Ecto neural progenitor cell (in vitro differentiated cells): ENCODE measurements around the gene LCN9.
"Not testable (repeated sequence)": the region's sequence is repeated elsewhere in the genome, so short reads cannot be mapped to it uniquely, and the experiment has no call there.

Experiments used
- DNase-seq: peaks from one replicate; pipeline ENCODE4 v3.0.0-alpha.2; 2018; ENCODE audit warnings: low spot score

LCN9 gene

GRCh38 chr9:135647884-135648283 lies 15.2 kb upstream of the LCN9 start:
- DNase-seq = no peak

GRCh38 chr9:135648494-135649410 lies 14.4 kb upstream of the LCN9 start:
- no peak for DNase-seq

GRCh38 chr9:135649508-135649907 lies 13.6 kb upstream of the LCN9 start:
- DNase-seq = no peak

DNA sequence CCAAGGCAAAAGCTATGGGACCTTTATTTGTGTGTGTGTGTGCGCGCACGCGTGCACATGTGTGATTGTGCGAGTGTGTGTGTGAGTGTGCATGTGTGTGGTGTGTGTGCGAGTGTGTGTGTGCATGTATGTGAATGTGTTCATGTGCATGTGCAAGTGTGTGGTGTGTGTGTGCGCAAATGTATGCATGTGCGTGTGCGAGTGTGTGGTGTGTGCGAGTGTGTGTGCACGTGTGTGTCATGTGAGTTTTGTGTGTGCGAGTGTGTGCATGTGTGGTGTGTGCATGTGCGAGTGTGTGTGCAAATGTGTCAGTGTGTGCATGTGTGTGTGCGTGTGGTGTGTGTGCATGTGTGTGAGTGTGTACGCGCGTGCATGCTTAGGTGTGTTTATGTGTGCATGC lies 12.7 kb upstream of the LCN9 start:
- DNase-seq = no peak

GRCh38 chr9:135655317-135655716 lies 7.8 kb upstream of the LCN9 start:
- DNase-seq = no peak

DNA sequence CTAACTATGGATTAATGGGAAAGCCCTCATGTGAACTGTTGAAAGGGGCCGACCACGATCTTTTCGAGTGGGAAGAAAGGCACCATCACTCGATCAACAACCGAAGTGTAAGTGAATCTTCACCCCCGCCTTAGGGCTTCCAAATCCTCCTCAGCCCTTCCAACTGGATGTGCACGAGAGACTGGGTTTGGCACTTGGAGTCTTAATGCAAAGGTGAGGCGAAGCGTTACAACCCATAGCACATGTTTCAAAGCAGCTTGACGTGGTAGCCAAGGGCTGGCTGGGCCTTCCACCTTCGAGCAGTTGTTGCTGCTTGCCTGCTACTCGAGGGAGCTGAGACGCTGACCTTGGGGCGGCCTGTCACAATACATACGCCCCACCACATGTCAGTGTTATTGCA lies 5.7 kb upstream of the LCN9 start:
- no peak for DNase-seq

DNA sequence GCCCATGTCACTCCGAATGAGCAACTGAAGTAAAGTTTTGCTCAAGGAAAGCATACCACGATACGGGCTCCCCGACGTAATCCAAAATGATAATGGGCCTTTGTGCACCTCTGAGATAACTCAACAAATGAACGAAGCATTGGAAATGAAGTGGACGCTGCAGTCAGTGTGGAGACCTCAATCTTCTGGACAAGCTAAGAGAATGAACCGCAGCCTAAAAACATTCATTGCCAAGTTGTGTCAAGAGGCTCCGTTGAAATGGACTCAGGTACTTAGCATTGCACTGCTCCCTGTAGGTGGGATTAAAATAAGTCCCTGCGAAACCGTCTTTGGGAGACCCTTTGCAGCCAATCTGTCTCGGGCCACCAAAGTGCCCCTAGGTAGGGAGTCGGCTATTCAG lies 3.9 kb upstream of the LCN9 start:
- DNase-seq = no peak

GRCh38 chr9:135660407-135660806 lies 2.7 kb upstream of the LCN9 start:
- no peak for DNase-seq

DNA sequence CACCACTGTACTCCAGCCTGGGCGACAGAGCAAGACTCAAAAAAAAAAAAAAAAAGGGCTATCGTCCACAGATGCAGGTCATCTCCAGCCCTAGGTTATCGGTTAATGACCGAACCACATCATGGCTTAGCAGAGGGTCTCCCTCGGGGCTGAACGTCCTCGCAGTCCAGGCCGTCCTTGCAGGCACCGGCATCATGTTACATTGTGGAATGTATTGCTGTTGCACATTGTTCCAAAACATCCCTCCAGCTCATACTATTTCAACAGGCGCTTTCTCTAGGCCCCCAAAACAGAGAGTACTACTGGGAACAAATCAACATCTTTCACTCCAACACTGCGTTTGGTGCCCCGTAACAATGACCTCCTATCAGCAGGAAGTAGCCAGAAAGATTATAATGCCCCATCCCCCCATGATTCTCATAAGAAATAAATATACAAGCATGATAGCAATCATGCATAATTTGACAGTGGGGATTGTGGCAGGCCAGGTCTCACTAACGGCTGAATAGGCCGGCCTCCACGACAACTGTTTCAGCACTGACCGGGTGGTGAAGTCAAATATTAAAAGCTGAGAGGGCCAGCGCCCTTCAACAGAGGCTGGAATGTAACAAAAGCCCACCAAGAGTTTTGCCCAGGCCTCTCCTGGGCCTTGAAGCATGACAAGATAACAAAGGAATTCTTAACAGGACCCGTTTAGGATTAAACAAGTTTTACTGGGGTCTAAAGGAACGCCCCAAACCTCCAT lies 1.1 kb upstream of the LCN9 start:
- no peak for DNase-seq

- peak; percentile 36 for DNase-seq
Observed at GRCh38 chr9:135663451-135663770, 302 bp downstream of the LCN9 start.

DNA sequence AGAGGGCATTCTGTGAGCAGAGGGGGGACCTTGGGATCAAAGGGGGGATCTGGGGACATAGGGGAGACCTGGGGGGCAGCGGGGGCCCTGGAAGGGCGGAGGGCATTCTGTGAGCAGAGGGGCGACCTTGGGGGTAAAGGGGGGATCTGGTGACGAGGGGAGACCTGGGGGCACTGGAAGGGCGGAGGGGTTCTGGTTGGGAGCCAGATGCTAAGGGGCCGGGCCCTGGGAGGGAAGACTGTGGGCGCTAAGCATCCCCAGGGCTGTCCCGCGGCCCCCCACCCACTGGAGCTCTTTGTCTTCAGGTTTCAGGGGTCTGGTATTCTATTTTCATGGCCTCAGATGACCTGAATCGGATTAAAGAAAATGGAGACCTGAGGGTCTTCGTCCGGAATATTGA lies 748 bp downstream of the LCN9 start:
- DNase-seq = no peak

- DNase-seq = no peak
Observed at GRCh38 chr9:135664266-135664665, 1.2 kb downstream of the LCN9 start.

- DNase-seq = no peak
Observed at GRCh38 chr9:135664801-135665794, 2.0 kb downstream of the LCN9 start.

- DNase-seq = no peak
Observed at GRCh38 chr9:135665795-135666189, 2.7 kb downstream of the LCN9 start.

- no peak for DNase-seq
Observed at GRCh38 chr9:135666534-135667462, 3.7 kb downstream of the LCN9 start.

DNA sequence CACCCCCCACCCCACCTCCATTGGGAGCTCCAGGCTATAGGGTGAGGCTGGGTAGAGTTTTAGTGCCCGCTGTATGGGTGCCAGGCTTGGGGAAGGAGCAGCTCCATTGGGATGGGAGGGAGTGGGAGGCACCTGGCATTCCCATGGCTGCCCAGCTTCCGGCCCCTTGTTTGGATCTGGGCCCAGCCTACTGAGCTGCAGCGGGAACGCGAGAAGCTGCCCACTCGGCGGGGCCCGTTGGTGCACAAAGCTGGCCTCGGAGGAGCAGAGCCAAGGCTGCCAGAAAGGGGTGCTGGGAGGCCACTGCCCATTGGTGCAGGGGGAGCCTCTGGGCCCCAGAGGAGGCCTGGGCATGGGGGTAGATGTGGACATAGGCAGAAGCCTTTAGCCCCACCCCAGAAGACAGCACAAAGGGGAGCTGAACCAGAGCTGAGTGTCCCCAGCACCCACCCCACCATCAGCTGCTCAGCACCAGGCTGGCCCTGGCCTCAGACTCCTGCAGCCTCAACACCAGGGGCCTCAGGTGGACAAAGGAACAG lies 4.4 kb downstream of the LCN9 start:
- no peak for DNase-seq

GRCh38 chr9:135669018-135669417 lies 5.9 kb downstream of the LCN9 start:
- not testable (repeated sequence) for DNase-seq

- DNase-seq = no peak
Observed at GRCh38 chr9:135669616-135670285, 6.6 kb downstream of the LCN9 start.

GRCh38 chr9:135670721-135671590 lies 7.8 kb downstream of the LCN9 start:
- DNase-seq = no peak
